ENCODE measurements around the gene FGD2.

- no peak for TF ChIP-seq CTCF (IDR thresholded peaks at IDR 0.05)
- TF ChIP-seq POLR2A (IDR thresholded peaks at IDR 0.05) = no peak
- no peak for TF ChIP-seq EP300 (IDR thresholded peaks at IDR 0.05)
Observed at GRCh38 chr6:37054580-37054979, 49.1 kb downstream of the FGD2 start.
